Peyer's patch (tissue), 4 donors: ENCODE results near the gene MATR3.

Experiments used
- POLR2A ChIP-seq, 2 donors: fragments of 450-650 bp; IDR thresholded peaks; one replicate each; pipeline ENCODE4 v1.5.1; 2017; ENCODE audit warnings: antibody characterized with exemption in 2 of 2, mild to moderate bottlenecking in 2 of 2, moderate library complexity in 2 of 2
- TF ChIP-seq, protein P1 (sequence below), 6 experiments: fragments of 450-650 bp in 4 of 6; fragments of 200-600 bp in 2 of 6; sonication (generic) in 1 of 6; IDR thresholded peaks; one replicate each; pipeline ENCODE4 v1.5.1; 2017 to 2019; ENCODE audit warnings: antibody characterized with exemption in 6 of 6, mild to moderate bottlenecking in 3 of 6, moderate library complexity in 1 of 6

DNA sequence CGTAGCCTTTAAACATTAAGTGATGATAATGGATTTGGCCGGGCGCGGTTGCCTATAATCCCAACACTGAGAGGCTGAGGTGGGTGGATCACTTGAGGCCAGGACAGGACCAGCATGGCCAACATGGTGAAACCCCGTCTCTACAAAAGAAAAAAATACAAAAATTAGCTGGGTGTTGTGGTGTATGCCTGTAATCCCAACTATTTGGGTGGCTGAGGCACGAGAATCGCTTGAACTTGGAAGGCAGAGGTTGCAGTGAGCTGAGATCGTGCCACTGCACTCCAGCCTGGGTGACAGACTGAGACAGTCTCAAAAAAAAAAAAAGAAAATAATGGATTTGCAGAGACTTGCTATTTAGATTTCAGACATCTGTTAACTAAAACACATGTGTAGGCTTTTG lies 9.2 kb upstream of the MATR3 start:
- TF ChIP-seq POLR2A (IDR thresholded peaks at IDR 0.05), result no peak
- TF ChIP-seq, protein P1, sequence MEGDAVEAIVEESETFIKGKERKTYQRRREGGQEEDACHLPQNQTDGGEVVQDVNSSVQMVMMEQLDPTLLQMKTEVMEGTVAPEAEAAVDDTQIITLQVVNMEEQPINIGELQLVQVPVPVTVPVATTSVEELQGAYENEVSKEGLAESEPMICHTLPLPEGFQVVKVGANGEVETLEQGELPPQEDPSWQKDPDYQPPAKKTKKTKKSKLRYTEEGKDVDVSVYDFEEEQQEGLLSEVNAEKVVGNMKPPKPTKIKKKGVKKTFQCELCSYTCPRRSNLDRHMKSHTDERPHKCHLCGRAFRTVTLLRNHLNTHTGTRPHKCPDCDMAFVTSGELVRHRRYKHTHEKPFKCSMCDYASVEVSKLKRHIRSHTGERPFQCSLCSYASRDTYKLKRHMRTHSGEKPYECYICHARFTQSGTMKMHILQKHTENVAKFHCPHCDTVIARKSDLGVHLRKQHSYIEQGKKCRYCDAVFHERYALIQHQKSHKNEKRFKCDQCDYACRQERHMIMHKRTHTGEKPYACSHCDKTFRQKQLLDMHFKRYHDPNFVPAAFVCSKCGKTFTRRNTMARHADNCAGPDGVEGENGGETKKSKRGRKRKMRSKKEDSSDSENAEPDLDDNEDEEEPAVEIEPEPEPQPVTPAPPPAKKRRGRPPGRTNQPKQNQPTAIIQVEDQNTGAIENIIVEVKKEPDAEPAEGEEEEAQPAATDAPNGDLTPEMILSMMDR (IDR thresholded peaks at IDR 0.05), result no peak
